ENCODE data around the gene MMP21. TPM values are rescaled to one million over a fixed set of nuclear protein-coding genes. Genes with fewer than 3 reads are reported as not detected.

The MMP21 gene
- total and polyA plus RNA-seq, 2 of the 13 experiments (the other 11 are each of a cell fraction or from before 2014, with no cell fraction given), result not detected

GRCh38 chr10:125719173-125720001 is 56.2 kb downstream of the MMP21 start, which contains the start of gene EDRF1 (continued):
- TF ChIP-seq RERE (CRISPR knock-in tag; IDR thresholded peaks at IDR 0.05; ENCODE audit: low read depth) (no peak; the same call in 1 of the 2 replicates), ZNF235 (CRISPR knock-in tag; IDR thresholded peaks at IDR 0.05; ENCODE audit: borderline replicate concordance) (no peak), ZNF773 (CRISPR knock-in tag; IDR thresholded peaks at IDR 0.05; ENCODE audit: borderline replicate concordance) (peak; percentile 37; the same call in 1 of the 2 replicates), TIGD3 (CRISPR knock-in tag; IDR thresholded peaks at IDR 0.05; ENCODE audit: borderline replicate concordance) (no peak), JARID2 (CRISPR knock-in tag; IDR thresholded peaks at IDR 0.05; ENCODE audit: insufficient replicate concordance) (no peak), EHMT2 (IDR thresholded peaks at IDR 0.05; ENCODE audit: borderline replicate concordance, low read depth, low read length) (no peak), NFKBIZ (CRISPR knock-in tag; IDR thresholded peaks at IDR 0.05) (no peak; the same call in 1 of the 2 replicates), NFKB2 (CRISPR knock-in tag; IDR thresholded peaks at IDR 0.05; ENCODE audit: borderline replicate concordance) (peak; percentile 94), EP300 (IDR thresholded peaks at IDR 0.05; ENCODE audit: low read depth in 2 of 2, low read length in 2 of 2) (no peak), EP300 (CRISPR knock-in tag; IDR thresholded peaks at IDR 0.05; ENCODE audit: borderline replicate concordance) (no peak)
- TF ChIP-seq, protein P1, sequence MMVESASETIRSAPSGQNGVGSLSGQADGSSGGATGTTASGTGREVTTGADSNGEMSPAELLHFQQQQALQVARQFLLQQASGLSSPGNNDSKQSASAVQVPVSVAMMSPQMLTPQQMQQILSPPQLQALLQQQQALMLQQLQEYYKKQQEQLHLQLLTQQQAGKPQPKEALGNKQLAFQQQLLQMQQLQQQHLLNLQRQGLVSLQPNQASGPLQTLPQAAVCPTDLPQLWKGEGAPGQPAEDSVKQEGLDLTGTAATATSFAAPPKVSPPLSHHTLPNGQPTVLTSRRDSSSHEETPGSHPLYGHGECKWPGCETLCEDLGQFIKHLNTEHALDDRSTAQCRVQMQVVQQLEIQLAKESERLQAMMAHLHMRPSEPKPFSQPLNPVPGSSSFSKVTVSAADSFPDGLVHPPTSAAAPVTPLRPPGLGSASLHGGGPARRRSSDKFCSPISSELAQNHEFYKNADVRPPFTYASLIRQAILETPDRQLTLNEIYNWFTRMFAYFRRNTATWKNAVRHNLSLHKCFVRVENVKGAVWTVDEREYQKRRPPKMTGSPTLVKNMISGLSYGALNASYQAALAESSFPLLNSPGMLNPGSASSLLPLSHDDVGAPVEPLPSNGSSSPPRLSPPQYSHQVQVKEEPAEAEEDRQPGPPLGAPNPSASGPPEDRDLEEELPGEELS (CRISPR knock-in tag; IDR thresholded peaks at IDR 0.05), result peak; percentile 26; the same call in 1 of the 2 replicates
- TF ChIP-seq, protein P2, sequence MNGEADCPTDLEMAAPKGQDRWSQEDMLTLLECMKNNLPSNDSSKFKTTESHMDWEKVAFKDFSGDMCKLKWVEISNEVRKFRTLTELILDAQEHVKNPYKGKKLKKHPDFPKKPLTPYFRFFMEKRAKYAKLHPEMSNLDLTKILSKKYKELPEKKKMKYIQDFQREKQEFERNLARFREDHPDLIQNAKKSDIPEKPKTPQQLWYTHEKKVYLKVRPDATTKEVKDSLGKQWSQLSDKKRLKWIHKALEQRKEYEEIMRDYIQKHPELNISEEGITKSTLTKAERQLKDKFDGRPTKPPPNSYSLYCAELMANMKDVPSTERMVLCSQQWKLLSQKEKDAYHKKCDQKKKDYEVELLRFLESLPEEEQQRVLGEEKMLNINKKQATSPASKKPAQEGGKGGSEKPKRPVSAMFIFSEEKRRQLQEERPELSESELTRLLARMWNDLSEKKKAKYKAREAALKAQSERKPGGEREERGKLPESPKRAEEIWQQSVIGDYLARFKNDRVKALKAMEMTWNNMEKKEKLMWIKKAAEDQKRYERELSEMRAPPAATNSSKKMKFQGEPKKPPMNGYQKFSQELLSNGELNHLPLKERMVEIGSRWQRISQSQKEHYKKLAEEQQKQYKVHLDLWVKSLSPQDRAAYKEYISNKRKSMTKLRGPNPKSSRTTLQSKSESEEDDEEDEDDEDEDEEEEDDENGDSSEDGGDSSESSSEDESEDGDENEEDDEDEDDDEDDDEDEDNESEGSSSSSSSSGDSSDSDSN (CRISPR knock-in tag; IDR thresholded peaks at IDR 0.05), result peak; percentile 78
- TF ChIP-seq, protein P3, sequence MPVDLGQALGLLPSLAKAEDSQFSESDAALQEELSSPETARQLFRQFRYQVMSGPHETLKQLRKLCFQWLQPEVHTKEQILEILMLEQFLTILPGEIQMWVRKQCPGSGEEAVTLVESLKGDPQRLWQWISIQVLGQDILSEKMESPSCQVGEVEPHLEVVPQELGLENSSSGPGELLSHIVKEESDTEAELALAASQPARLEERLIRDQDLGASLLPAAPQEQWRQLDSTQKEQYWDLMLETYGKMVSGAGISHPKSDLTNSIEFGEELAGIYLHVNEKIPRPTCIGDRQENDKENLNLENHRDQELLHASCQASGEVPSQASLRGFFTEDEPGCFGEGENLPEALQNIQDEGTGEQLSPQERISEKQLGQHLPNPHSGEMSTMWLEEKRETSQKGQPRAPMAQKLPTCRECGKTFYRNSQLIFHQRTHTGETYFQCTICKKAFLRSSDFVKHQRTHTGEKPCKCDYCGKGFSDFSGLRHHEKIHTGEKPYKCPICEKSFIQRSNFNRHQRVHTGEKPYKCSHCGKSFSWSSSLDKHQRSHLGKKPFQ (CRISPR knock-in tag; IDR thresholded peaks at IDR 0.05; ENCODE audit: insufficient replicate concordance), result no peak
